ENCODE measurements around the gene ENTR1. TPM values are rescaled to one million over a fixed set of nuclear protein-coding genes. Genes with fewer than 3 reads are reported as not detected.

Gene ENTR1
- total RNA-seq, 1 donor, result 36.3 TPM

- no peak overlapping the region for H3K4me3 ChIP-seq (ENCODE audit: low read depth, low read length)
- no peak for TF ChIP-seq CTCF (IDR thresholded peaks at IDR 0.05; ENCODE audit: insufficient read depth, low read length)
- DNase-seq (ENCODE audit: low read depth), result no peak
Observed at GRCh38 chr9:136443687-136444086, 33.3 kb upstream of the ENTR1 start.

GRCh38 chr9:136443087-136443486, 32.7 kb upstream of the ENTR1 start:
- TF ChIP-seq CTCF (IDR thresholded peaks at IDR 0.05; ENCODE audit: insufficient read depth, low read length), result no peak
- H3K4me3 ChIP-seq (ENCODE audit: low read depth, low read length), result no peak overlapping the region
- DNase-seq (ENCODE audit: low read depth), result no peak

GRCh38 chr9:136442265-136442664, 31.9 kb upstream of the ENTR1 start:
- no peak for TF ChIP-seq CTCF (IDR thresholded peaks at IDR 0.05; ENCODE audit: insufficient read depth, low read length)
- no peak overlapping the region for H3K4me3 ChIP-seq (ENCODE audit: low read depth, low read length)

GRCh38 chr9:136441681-136442245, 31.3 kb upstream of the ENTR1 start:
- no peak overlapping the region for H3K4me3 ChIP-seq (ENCODE audit: low read depth, low read length)
- no peak for TF ChIP-seq CTCF (IDR thresholded peaks at IDR 0.05; ENCODE audit: insufficient read depth, low read length)
- no peak for DNase-seq (ENCODE audit: low read depth)

More at GRCh38 chr9:136442265-136442664, 31.9 kb upstream of the ENTR1 start:
- DNase-seq (ENCODE audit: low read depth), result no peak

- no peak for DNase-seq (ENCODE audit: low read depth)
- TF ChIP-seq CTCF (IDR thresholded peaks at IDR 0.05; ENCODE audit: insufficient read depth, low read length), result no peak
Observed at GRCh38 chr9:136441191-136441680, 30.8 kb upstream of the ENTR1 start.

GRCh38 chr9:136439481-136440408, 29.3 kb upstream of the ENTR1 start, which contains the start of gene INPP5E:
TSS of gene INPP5E (minus strand) at chr9:136439845. CDS start at chr9:136439419, 426 bp downstream.
- TF ChIP-seq CTCF (IDR thresholded peaks at IDR 0.05; ENCODE audit: insufficient read depth, low read length), result peak; percentile 57
- peak; percentile 64 for DNase-seq (ENCODE audit: low read depth)
- peak within 1 kb of the TSS; percentile 79 for H3K4me3 ChIP-seq (ENCODE audit: low read depth, low read length)

More at GRCh38 chr9:136441191-136441680, 30.8 kb upstream of the ENTR1 start:
- no peak overlapping the region for H3K4me3 ChIP-seq (ENCODE audit: low read depth, low read length)

Data from fibroblast of the aortic adventitia (primary cell).